HepG2 (cell line): Measurements from ENCODE around the gene TOMM7. TPM values are rescaled to one million over a fixed set of nuclear protein-coding genes. Genes with fewer than 3 reads are reported as not detected.

Experiments
- BRCA1 ChIP-seq: sonication (generic); formaldehyde crosslinking; IDR thresholded peaks from 2 replicates; pipeline ENCODE4 v1.4.0; 2020; ENCODE audit warnings: missing genetic modification reagents
- ETV6 ChIP-seq: sonication (generic); formaldehyde crosslinking; conservative IDR thresholded peaks from 2 replicates; pipeline ENCODE4 v1.4.0; 2020; ENCODE audit warnings: missing genetic modification reagents
- HHEX ChIP-seq: IDR thresholded peaks from 2 replicates; pipeline ENCODE4 v1.6.1; 2016; ENCODE audit warnings: control low read depth
- MIXL1 ChIP-seq: IDR thresholded peaks from 2 replicates; pipeline ENCODE4 v1.6.1; 2016
- RAD21 ChIP-seq: fragments of 450-650 bp; formaldehyde crosslinking; IDR thresholded peaks from 2 replicates; pipeline ENCODE4 v1.5.0; 2020; ENCODE audit warnings: mild to moderate bottlenecking
- TEAD3 ChIP-seq: optimal IDR thresholded peaks from 2 replicates; pipeline ENCODE3; 2016; ENCODE audit warnings: borderline replicate concordance
- ZNF354B ChIP-seq: sonication (generic); formaldehyde crosslinking; IDR thresholded peaks from 2 replicates; pipeline ENCODE4 v1.8.0; 2022; ENCODE audit warnings: mild to moderate bottlenecking, missing genetic modification reagents
- ZNF503 ChIP-seq: sonication (generic); formaldehyde crosslinking; IDR thresholded peaks from 2 replicates; pipeline ENCODE4 v1.4.0; 2020; ENCODE audit warnings: missing genetic modification reagents
- ZNF577 ChIP-seq: sonication (generic); formaldehyde crosslinking; IDR thresholded peaks from 2 replicates; pipeline ENCODE4 v1.4.0; 2020; ENCODE audit warnings: mild to moderate bottlenecking, low read depth, missing genetic modification reagents, borderline replicate concordance
- ZNF616 ChIP-seq: sonication (generic); formaldehyde crosslinking; IDR thresholded peaks from 2 replicates; pipeline ENCODE4 v1.5.0; 2020; ENCODE audit warnings: low read depth, mild to moderate bottlenecking, missing genetic modification reagents
- polyA plus RNA-seq, 8 experiments: library from polyadenylated mRNA; depleted of rRNA in 3 of 8; stranded (reverse) in 7 of 8; unstranded in 1 of 8; fragments of >200 nt; fragmentation: Illumina TruSeq in 4 of 8; extraction: Trizol in 4 of 8; gene quantifications; 2 replicates each; pipeline versions ENCODE4 v1.2.1 to v1.2.3, GENCODE V29; 2011 to 2016; ENCODE audit warnings: low read depth in 4 of 8, missing spikeins in 1 of 8, mixed read lengths in 1 of 8; ENCODE audit not compliant: insufficient read depth in 1 of 8
- total RNA-seq, 5 experiments: library from RNA; depleted of rRNA; stranded (reverse); fragments of >200 nt; fragmentation: Illumina TruSeq; extraction: Trizol; gene quantifications; 2 replicates each; pipeline ENCODE4 v1.2.3, GENCODE V29; 2016; ENCODE audit warnings: low read depth in 1 of 5
- TF ChIP-seq, protein P1 (sequence below): sonication (generic); formaldehyde crosslinking; IDR thresholded peaks from 2 replicates; pipeline ENCODE4 v1.4.0; 2020; ENCODE audit warnings: missing genetic modification reagents
- TF ChIP-seq, protein P2 (sequence below): sonication (generic); formaldehyde crosslinking; IDR thresholded peaks from 2 replicates; pipeline ENCODE4 v1.4.0; 2020; ENCODE audit warnings: low read depth, missing genetic modification reagents
- TF ChIP-seq, protein P3 (sequence below): IDR thresholded peaks from 2 replicates; pipeline ENCODE4 v1.6.1; 2016; ENCODE audit warnings: mild to moderate bottlenecking
- TF ChIP-seq, protein P4 (sequence below): sonication (generic); formaldehyde crosslinking; IDR thresholded peaks from 2 replicates; pipeline ENCODE4 v1.4.0; 2020; ENCODE audit warnings: mild to moderate bottlenecking, missing genetic modification reagents

TOMM7 gene
- total and polyA plus RNA-seq, 2 of the 13 experiments (the other 11 are each of a cell fraction or from before 2014, with no cell fraction given) = 251 to 369 TPM

- TF ChIP-seq ZNF503 (CRISPR knock-in tag) = peak; percentile 72; the same call in 1 of the 2 replicates
- no peak for TF ChIP-seq TEAD3 (CRISPR knock-in tag)
- TF ChIP-seq, protein P1, sequence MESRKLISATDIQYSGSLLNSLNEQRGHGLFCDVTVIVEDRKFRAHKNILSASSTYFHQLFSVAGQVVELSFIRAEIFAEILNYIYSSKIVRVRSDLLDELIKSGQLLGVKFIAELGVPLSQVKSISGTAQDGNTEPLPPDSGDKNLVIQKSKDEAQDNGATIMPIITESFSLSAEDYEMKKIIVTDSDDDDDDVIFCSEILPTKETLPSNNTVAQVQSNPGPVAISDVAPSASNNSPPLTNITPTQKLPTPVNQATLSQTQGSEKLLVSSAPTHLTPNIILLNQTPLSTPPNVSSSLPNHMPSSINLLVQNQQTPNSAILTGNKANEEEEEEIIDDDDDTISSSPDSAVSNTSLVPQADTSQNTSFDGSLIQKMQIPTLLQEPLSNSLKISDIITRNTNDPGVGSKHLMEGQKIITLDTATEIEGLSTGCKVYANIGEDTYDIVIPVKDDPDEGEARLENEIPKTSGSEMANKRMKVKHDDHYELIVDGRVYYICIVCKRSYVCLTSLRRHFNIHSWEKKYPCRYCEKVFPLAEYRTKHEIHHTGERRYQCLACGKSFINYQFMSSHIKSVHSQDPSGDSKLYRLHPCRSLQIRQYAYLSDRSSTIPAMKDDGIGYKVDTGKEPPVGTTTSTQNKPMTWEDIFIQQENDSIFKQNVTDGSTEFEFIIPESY (CRISPR knock-in tag) = peak; percentile 40; the same call in 1 of the 2 replicates
- TF ChIP-seq, protein P2, sequence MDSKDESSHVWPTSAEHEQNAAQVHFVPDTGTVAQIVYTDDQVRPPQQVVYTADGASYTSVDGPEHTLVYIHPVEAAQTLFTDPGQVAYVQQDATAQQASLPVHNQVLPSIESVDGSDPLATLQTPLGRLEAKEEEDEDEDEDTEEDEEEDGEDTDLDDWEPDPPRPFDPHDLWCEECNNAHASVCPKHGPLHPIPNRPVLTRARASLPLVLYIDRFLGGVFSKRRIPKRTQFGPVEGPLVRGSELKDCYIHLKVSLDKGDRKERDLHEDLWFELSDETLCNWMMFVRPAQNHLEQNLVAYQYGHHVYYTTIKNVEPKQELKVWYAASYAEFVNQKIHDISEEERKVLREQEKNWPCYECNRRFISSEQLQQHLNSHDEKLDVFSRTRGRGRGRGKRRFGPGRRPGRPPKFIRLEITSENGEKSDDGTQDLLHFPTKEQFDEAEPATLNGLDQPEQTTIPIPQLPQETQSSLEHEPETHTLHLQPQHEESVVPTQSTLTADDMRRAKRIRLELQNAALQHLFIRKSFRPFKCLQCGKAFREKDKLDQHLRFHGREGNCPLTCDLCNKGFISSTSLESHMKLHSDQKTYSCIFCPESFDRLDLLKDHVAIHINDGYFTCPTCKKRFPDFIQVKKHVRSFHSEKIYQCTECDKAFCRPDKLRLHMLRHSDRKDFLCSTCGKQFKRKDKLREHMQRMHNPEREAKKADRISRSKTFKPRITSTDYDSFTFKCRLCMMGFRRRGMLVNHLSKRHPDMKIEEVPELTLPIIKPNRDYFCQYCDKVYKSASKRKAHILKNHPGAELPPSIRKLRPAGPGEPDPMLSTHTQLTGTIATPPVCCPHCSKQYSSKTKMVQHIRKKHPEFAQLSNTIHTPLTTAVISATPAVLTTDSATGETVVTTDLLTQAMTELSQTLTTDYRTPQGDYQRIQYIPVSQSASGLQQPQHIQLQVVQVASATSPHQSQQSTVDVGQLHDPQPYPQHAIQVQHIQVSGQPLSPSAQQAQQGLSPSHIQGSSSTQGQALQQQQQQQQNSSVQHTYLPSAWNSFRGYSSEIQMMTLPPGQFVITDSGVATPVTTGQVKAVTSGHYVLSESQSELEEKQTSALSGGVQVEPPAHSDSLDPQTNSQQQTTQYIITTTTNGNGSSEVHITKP (CRISPR knock-in tag) = no peak
- TF ChIP-seq MIXL1 (CRISPR knock-in tag) = peak; percentile 46; the same call in 1 of the 2 replicates
- no peak for TF ChIP-seq RAD21 (CRISPR knock-in tag)
- TF ChIP-seq, protein P3, sequence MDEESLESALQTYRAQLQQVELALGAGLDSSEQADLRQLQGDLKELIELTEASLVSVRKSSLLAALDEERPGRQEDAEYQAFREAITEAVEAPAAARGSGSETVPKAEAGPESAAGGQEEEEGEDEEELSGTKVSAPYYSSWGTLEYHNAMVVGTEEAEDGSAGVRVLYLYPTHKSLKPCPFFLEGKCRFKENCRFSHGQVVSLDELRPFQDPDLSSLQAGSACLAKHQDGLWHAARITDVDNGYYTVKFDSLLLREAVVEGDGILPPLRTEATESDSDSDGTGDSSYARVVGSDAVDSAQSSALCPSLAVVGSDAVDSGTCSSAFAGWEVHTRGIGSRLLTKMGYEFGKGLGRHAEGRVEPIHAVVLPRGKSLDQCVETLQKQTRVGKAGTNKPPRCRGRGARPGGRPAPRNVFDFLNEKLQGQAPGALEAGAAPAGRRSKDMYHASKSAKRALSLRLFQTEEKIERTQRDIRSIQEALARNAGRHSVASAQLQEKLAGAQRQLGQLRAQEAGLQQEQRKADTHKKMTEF (CRISPR knock-in tag) = 0 out of 2 replicates have a peak, but pooled peaks have one; percentile 18
- TF ChIP-seq ZNF577 (CRISPR knock-in tag) = no peak
- peak; percentile 93 for TF ChIP-seq HHEX (CRISPR knock-in tag)
- no peak for TF ChIP-seq ETV6 (CRISPR knock-in tag)
- TF ChIP-seq, protein P4, sequence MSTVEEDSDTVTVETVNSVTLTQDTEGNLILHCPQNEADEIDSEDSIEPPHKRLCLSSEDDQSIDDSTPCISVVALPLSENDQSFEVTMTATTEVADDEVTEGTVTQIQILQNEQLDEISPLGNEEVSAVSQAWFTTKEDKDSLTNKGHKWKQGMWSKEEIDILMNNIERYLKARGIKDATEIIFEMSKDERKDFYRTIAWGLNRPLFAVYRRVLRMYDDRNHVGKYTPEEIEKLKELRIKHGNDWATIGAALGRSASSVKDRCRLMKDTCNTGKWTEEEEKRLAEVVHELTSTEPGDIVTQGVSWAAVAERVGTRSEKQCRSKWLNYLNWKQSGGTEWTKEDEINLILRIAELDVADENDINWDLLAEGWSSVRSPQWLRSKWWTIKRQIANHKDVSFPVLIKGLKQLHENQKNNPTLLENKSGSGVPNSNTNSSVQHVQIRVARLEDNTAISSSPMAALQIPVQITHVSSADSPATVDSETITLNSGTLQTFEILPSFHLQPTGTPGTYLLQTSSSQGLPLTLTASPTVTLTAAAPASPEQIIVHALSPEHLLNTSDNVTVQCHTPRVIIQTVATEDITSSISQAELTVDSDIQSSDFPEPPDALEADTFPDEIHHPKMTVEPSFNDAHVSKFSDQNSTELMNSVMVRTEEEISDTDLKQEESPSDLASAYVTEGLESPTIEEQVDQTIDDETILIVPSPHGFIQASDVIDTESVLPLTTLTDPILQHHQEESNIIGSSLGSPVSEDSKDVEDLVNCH (CRISPR knock-in tag) = no peak
- TF ChIP-seq ZNF354B (CRISPR knock-in tag) = no peak
- TF ChIP-seq ZNF616 (CRISPR knock-in tag) = no peak
- TF ChIP-seq BRCA1 (CRISPR knock-in tag) = no peak
Observed at GRCh38 chr7:22814261-22815208, 8.1 kb downstream of the TOMM7 start (continued).
